HEK293 (cell line): ENCODE data around the gene SYDE2.

ENCODE experiments used
- CTCF ChIA-PET: fragments of 350-600 bp; formaldehyde crosslinking; extraction: SDS; loops from one replicate; lab custom pipeline; 2021; ENCODE audit warnings: antibody characterized with exemption; lab: Yijun Ruan, JAX
- POLR2A ChIA-PET: fragments of 300-600 bp; formaldehyde crosslinking; extraction: SDS; loops from one replicate; lab custom pipeline; 2020; ENCODE audit warnings: antibody characterized with exemption, inconsistent platforms; lab: Yijun Ruan, JAX
- H3K27ac ChIP-seq: fragments of 200-500 bp; sonication (Bioruptor generic); 2 replicates; pipeline ENCODE4 v1.5.1; 2014; ENCODE audit warnings: low read depth, low read length, control low read depth, inconsistent platforms; ENCODE audit errors: extremely low read depth
- H3K36me3 ChIP-seq, 2 experiments: fragments of 200-500 bp in 1 of 2; sonication (Bioruptor generic) in 1 of 2; 1 replicate in 1 of 2; 2 replicates in 1 of 2; pipeline ENCODE4 v1.5.1; 2014 to 2017; ENCODE audit warnings: inconsistent platforms in 2 of 2, low read length in 2 of 2; ENCODE audit not compliant: control insufficient read depth in 2 of 2, insufficient read depth in 1 of 2
- H3K4me1 ChIP-seq: fragments of 200-500 bp; sonication (Bioruptor generic); 2 replicates; pipeline ENCODE4 v1.5.1; 2014; ENCODE audit warnings: mild to moderate bottlenecking, low read length, inconsistent platforms; ENCODE audit not compliant: control insufficient read depth, insufficient read depth
- H3K4me3 ChIP-seq: 2 replicates; pipeline ENCODE4 v1.5.1; 2011; ENCODE audit warnings: low read depth, mild to moderate bottlenecking, control low read depth, low read length, moderate library complexity
- H3K9me3 ChIP-seq: fragments of 200-500 bp; sonication (Bioruptor generic); 2 replicates; pipeline ENCODE4 v1.5.1; 2014; ENCODE audit warnings: low read depth, low read length, inconsistent platforms; ENCODE audit not compliant: control insufficient read depth, insufficient read depth
- GLI2 ChIP-seq: fragments of 450-650 bp; formaldehyde crosslinking; IDR thresholded peaks from 2 replicates; pipeline ENCODE4; 2017; ENCODE audit warnings: missing biosample characterization, missing genetic modification characterization, low read depth, borderline replicate concordance
- HOXA7 ChIP-seq: sonication (generic); formaldehyde crosslinking; IDR thresholded peaks from 2 replicates; pipeline ENCODE4 v1.8.1; 2022; ENCODE audit warnings: missing genetic modification reagents, borderline replicate concordance
- OSR2 ChIP-seq: fragments of 450-650 bp; formaldehyde crosslinking; IDR thresholded peaks from 2 replicates; pipeline ENCODE4 v1.5.1; 2016; ENCODE audit warnings: missing biosample characterization, missing genetic modification characterization
- ZBTB17 ChIP-seq: fragments of 450-650 bp; formaldehyde crosslinking; IDR thresholded peaks from 2 replicates; pipeline ENCODE4 v1.5.1; 2016; ENCODE audit warnings: missing biosample characterization, missing genetic modification characterization
- ZBTB20 ChIP-seq: fragments of 450-650 bp; formaldehyde crosslinking; IDR thresholded peaks from 2 replicates; pipeline ENCODE4 v1.5.1; 2016; ENCODE audit warnings: missing biosample characterization, missing genetic modification characterization
- ZBTB21 ChIP-seq: fragments of 450-650 bp; formaldehyde crosslinking; IDR thresholded peaks from 2 replicates; pipeline ENCODE4 v1.5.1; 2017; ENCODE audit warnings: missing biosample characterization, missing genetic modification characterization
- ZFP41 ChIP-seq: fragments of 450-650 bp; formaldehyde crosslinking; IDR thresholded peaks from 2 replicates; pipeline ENCODE4 v1.5.1; 2016; ENCODE audit warnings: missing biosample characterization, missing genetic modification characterization, borderline replicate concordance
- ZNF114 ChIP-seq: fragments of 450-650 bp; formaldehyde crosslinking; IDR thresholded peaks from 2 replicates; pipeline ENCODE4 v1.5.0; 2017; ENCODE audit warnings: missing biosample characterization, missing genetic modification characterization
- ZNF211 ChIP-seq: fragments of 450-650 bp; formaldehyde crosslinking; IDR thresholded peaks from 2 replicates; pipeline ENCODE4 v1.5.1; 2016; ENCODE audit warnings: low read depth, missing biosample characterization, missing genetic modification characterization
- ZNF426 ChIP-seq: fragments of 450-650 bp; formaldehyde crosslinking; IDR thresholded peaks from 2 replicates; pipeline ENCODE4 v1.5.1; 2017; ENCODE audit warnings: missing biosample characterization, missing genetic modification characterization, mild to moderate bottlenecking, inconsistent platforms, moderate library complexity
- ZNF521 ChIP-seq: fragments of 450-650 bp; formaldehyde crosslinking; IDR thresholded peaks from 2 replicates; pipeline ENCODE4 v1.5.1; 2017; ENCODE audit warnings: missing biosample characterization, mild to moderate bottlenecking, missing genetic modification characterization
- ZNF530 ChIP-seq: fragments of 450-650 bp; formaldehyde crosslinking; IDR thresholded peaks from 2 replicates; pipeline ENCODE4 v1.5.1; 2016; ENCODE audit warnings: low read depth, missing biosample characterization, missing genetic modification characterization
- ZNF654 ChIP-seq: fragments of 450-650 bp; formaldehyde crosslinking; IDR thresholded peaks from 2 replicates; pipeline ENCODE4 v1.5.1; 2016; ENCODE audit warnings: low read depth, missing biosample characterization, missing genetic modification characterization
- ZNF701 ChIP-seq: fragments of 450-650 bp; formaldehyde crosslinking; IDR thresholded peaks from 2 replicates; pipeline ENCODE4 v1.5.1; 2016; ENCODE audit warnings: missing biosample characterization, missing genetic modification characterization
- ZNF843 ChIP-seq: fragments of 450-650 bp; formaldehyde crosslinking; IDR thresholded peaks from 2 replicates; pipeline ENCODE4 v1.5.1; 2016; ENCODE audit warnings: missing biosample characterization, missing genetic modification characterization
- ZSCAN23 ChIP-seq: fragments of 450-650 bp; formaldehyde crosslinking; IDR thresholded peaks from 2 replicates; pipeline ENCODE4 v1.5.1; 2016; ENCODE audit warnings: missing biosample characterization, missing genetic modification characterization
- ZXDB ChIP-seq: fragments of 450-650 bp; formaldehyde crosslinking; IDR thresholded peaks from 2 replicates; pipeline ENCODE4 v1.5.1; 2016; ENCODE audit warnings: missing biosample characterization, missing genetic modification characterization
- TF ChIP-seq, protein P1 (sequence below): fragments of 450-650 bp; formaldehyde crosslinking; IDR thresholded peaks from 2 replicates; pipeline ENCODE4 v1.5.1; 2016; ENCODE audit warnings: missing biosample characterization, missing genetic modification characterization
- TF ChIP-seq, protein P2 (sequence below): fragments of 450-650 bp; formaldehyde crosslinking; IDR thresholded peaks from 2 replicates; pipeline ENCODE4 v1.5.1; 2016; ENCODE audit warnings: missing biosample characterization, missing genetic modification characterization
- TF ChIP-seq, protein P3 (sequence below): fragments of 450-650 bp; formaldehyde crosslinking; IDR thresholded peaks from 2 replicates; pipeline ENCODE4 v1.5.1; 2016; ENCODE audit warnings: missing biosample characterization, missing genetic modification characterization, low read depth
- TF ChIP-seq, protein P4 (sequence below): fragments of 450-650 bp; formaldehyde crosslinking; IDR thresholded peaks from 2 replicates; pipeline ENCODE4 v1.5.0; 2017; ENCODE audit warnings: missing biosample characterization, missing genetic modification characterization, borderline replicate concordance
- TF ChIP-seq, protein P5 (sequence below): fragments of 450-650 bp; formaldehyde crosslinking; IDR thresholded peaks from 2 replicates; pipeline ENCODE4 v1.5.1; 2016; ENCODE audit warnings: missing biosample characterization, missing genetic modification characterization, low read depth
- TF ChIP-seq, protein P6 (sequence below): fragments of 450-650 bp; formaldehyde crosslinking; IDR thresholded peaks from 2 replicates; pipeline ENCODE4 v1.5.1; 2016; ENCODE audit warnings: missing biosample characterization, missing genetic modification characterization

SYDE2 gene

DNA sequence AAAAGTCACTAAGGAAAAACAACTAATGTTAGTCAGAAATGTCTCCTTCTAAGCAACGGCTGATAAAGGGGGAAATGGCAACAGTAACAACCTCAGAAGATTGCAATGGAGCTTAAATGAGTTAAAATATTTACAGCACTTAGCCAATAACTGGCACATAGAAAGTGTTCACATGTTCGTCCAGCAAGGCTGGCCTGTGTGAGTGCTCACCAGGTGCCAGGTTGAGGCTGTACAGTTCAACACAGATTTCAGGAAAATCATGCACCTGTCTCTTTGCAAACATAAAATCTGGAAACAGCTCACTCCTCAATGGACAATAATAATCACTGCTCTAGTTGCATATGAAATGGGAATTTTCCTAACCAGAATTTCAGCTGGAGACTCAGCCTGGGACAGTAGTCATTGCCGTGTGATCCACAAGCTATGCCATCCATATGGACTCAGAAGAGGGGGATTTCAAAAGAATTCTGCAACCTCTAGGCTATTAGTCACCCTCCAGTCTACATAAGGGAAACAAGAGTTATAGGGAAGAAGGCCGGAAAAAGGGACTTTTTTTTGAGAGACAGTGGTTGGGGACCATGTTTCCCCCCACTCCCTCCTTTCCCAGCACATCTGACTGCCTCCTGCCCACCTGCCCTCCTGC lies 68.6 kb downstream of the SYDE2 start:
- no peaks in the 10 kb centered on the region; the same call in 1 of the 2 replicates for H3K4me1 ChIP-seq
- H3K9me3 ChIP-seq = no peaks in the 10 kb centered on the region
- H3K4me3 ChIP-seq = no peak overlapping the region
- no peak overlapping the region for H3K27ac ChIP-seq
- no peaks in the 10 kb centered on the region for H3K36me3 ChIP-seq
- ChIA-PET POLR2A (no interaction called here), CTCF (interaction anchor here (0.7 to 0.9 kb wide), 2 partner anchors 14 to 19 kb away, joined by 3 read pairs; no protein-coding TSS in a partner anchor)
- no peak for TF ChIP-seq OSR2
- no peak for TF ChIP-seq ZNF530 (tag by site-specific recombination)
- no peak for TF ChIP-seq ZNF654 (tag by site-specific recombination)
- no peak for TF ChIP-seq ZNF843 (tag by site-specific recombination)
- TF ChIP-seq, protein P1, sequence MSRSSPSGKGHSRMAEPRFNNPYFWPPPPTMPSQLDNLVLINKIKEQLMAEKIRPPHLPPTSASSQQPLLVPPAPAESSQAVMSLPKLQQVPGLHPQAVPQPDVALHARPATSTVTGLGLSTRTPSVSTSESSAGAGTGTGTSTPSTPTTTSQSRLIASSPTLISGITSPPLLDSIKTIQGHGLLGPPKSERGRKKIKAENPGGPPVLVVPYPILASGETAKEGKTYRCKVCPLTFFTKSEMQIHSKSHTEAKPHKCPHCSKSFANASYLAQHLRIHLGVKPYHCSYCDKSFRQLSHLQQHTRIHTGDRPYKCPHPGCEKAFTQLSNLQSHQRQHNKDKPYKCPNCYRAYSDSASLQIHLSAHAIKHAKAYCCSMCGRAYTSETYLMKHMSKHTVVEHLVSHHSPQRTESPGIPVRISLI (tag by site-specific recombination) = no peak
- no peak for TF ChIP-seq ZBTB17 (tag by site-specific recombination)
- TF ChIP-seq ZSCAN23 (tag by site-specific recombination) = no peak
- TF ChIP-seq, protein P2, sequence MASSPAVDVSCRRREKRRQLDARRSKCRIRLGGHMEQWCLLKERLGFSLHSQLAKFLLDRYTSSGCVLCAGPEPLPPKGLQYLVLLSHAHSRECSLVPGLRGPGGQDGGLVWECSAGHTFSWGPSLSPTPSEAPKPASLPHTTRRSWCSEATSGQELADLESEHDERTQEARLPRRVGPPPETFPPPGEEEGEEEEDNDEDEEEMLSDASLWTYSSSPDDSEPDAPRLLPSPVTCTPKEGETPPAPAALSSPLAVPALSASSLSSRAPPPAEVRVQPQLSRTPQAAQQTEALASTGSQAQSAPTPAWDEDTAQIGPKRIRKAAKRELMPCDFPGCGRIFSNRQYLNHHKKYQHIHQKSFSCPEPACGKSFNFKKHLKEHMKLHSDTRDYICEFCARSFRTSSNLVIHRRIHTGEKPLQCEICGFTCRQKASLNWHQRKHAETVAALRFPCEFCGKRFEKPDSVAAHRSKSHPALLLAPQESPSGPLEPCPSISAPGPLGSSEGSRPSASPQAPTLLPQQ (tag by site-specific recombination) = no peak
- TF ChIP-seq ZNF211 = no peak
- TF ChIP-seq, protein P3, sequence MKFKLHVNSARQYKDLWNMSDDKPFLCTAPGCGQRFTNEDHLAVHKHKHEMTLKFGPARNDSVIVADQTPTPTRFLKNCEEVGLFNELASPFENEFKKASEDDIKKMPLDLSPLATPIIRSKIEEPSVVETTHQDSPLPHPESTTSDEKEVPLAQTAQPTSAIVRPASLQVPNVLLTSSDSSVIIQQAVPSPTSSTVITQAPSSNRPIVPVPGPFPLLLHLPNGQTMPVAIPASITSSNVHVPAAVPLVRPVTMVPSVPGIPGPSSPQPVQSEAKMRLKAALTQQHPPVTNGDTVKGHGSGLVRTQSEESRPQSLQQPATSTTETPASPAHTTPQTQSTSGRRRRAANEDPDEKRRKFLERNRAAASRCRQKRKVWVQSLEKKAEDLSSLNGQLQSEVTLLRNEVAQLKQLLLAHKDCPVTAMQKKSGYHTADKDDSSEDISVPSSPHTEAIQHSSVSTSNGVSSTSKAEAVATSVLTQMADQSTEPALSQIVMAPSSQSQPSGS (tag by site-specific recombination) = no peak

DNA sequence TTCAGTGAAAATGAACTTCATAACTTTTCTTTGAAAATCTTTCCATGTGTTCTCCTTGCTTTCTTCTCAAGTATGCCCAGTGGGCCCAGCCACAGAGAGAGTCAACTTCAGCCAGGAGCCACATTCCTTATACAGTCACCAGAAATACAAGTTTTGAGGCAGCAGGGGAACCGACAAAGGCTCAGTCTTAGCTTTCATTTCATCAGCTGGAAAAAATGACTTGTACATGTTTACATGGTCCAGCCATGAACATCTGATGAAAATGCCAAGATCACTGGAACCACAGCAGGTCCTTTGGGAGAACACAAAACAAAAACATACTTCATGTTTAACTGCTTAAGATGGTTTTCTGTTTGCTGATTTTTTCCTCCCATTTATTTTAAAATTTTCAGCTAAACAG lies 72.5 kb downstream of the SYDE2 start:
- ChIA-PET CTCF (interaction anchor here (1.1 to 1.6 kb wide), 2 partner anchors 19 to 125 kb away, joined by 3 to 7 read pairs; no protein-coding TSS in a partner anchor), POLR2A (interaction anchor here (0.6 kb wide), 1 partner anchor 177 kb away, joined by 5 read pairs; no protein-coding TSS in a partner anchor)
- Histone ChIP-seq H3K4me3 (no peak overlapping the region), H3K4me1 (no peaks in the 10 kb centered on the region), H3K9me3 (no peaks in the 10 kb centered on the region), H3K36me3 (no peaks in the 10 kb centered on the region), H3K27ac (no peak overlapping the region)
- TF ChIP-seq ZBTB20 (tag by site-specific recombination) (no peak), HOXA7 (CRISPR knock-in tag) (no peak), ZFP41 (tag by site-specific recombination) (no peak), ZNF701 (tag by site-specific recombination) (no peak), ZNF114 (tag by site-specific recombination) (no peak), ZNF426 (tag by site-specific recombination) (no peak), GLI2 (tag by site-specific recombination) (no peak), ZNF521 (tag by site-specific recombination) (no peak), ZBTB21 (tag by site-specific recombination) (no peak), ZXDB (tag by site-specific recombination) (no peak)
- TF ChIP-seq, protein P4, sequence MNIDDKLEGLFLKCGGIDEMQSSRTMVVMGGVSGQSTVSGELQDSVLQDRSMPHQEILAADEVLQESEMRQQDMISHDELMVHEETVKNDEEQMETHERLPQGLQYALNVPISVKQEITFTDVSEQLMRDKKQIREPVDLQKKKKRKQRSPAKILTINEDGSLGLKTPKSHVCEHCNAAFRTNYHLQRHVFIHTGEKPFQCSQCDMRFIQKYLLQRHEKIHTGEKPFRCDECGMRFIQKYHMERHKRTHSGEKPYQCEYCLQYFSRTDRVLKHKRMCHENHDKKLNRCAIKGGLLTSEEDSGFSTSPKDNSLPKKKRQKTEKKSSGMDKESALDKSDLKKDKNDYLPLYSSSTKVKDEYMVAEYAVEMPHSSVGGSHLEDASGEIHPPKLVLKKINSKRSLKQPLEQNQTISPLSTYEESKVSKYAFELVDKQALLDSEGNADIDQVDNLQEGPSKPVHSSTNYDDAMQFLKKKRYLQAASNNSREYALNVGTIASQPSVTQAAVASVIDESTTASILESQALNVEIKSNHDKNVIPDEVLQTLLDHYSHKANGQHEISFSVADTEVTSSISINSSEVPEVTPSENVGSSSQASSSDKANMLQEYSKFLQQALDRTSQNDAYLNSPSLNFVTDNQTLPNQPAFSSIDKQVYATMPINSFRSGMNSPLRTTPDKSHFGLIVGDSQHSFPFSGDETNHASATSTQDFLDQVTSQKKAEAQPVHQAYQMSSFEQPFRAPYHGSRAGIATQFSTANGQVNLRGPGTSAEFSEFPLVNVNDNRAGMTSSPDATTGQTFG (tag by site-specific recombination) = no peak
- TF ChIP-seq, protein P5, sequence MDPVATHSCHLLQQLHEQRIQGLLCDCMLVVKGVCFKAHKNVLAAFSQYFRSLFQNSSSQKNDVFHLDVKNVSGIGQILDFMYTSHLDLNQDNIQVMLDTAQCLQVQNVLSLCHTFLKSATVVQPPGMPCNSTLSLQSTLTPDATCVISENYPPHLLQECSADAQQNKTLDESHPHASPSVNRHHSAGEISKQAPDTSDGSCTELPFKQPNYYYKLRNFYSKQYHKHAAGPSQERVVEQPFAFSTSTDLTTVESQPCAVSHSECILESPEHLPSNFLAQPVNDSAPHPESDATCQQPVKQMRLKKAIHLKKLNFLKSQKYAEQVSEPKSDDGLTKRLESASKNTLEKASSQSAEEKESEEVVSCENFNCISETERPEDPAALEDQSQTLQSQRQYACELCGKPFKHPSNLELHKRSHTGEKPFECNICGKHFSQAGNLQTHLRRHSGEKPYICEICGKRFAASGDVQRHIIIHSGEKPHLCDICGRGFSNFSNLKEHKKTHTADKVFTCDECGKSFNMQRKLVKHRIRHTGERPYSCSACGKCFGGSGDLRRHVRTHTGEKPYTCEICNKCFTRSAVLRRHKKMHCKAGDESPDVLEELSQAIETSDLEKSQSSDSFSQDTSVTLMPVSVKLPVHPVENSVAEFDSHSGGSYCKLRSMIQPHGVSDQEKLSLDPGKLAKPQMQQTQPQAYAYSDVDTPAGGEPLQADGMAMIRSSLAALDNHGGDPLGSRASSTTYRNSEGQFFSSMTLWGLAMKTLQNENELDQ = no peak
- TF ChIP-seq, protein P6, sequence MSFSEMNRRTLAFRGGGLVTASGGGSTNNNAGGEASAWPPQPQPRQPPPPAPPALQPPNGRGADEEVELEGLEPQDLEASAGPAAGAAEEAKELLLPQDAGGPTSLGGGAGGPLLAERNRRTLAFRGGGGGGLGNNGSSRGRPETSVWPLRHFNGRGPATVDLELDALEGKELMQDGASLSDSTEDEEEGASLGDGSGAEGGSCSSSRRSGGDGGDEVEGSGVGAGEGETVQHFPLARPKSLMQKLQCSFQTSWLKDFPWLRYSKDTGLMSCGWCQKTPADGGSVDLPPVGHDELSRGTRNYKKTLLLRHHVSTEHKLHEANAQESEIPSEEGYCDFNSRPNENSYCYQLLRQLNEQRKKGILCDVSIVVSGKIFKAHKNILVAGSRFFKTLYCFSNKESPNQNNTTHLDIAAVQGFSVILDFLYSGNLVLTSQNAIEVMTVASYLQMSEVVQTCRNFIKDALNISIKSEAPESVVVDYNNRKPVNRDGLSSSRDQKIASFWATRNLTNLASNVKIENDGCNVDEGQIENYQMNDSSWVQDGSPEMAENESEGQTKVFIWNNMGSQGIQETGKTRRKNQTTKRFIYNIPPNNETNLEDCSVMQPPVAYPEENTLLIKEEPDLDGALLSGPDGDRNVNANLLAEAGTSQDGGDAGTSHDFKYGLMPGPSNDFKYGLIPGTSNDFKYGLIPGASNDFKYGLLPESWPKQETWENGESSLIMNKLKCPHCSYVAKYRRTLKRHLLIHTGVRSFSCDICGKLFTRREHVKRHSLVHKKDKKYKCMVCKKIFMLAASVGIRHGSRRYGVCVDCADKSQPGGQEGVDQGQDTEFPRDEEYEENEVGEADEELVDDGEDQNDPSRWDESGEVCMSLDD (tag by site-specific recombination) = no peak
